GM12872 (cell line): ENCODE results near the gene C22orf31.

Experiments used
- CTCF ChIP-seq: IDR thresholded peaks from 3 replicates; pipeline ENCODE4 v1.5.1; 2011; ENCODE audit warnings: low read depth, mild to moderate bottlenecking, low read length, moderate library complexity; ENCODE audit not compliant: insufficient read depth

C22orf31 gene

DNA sequence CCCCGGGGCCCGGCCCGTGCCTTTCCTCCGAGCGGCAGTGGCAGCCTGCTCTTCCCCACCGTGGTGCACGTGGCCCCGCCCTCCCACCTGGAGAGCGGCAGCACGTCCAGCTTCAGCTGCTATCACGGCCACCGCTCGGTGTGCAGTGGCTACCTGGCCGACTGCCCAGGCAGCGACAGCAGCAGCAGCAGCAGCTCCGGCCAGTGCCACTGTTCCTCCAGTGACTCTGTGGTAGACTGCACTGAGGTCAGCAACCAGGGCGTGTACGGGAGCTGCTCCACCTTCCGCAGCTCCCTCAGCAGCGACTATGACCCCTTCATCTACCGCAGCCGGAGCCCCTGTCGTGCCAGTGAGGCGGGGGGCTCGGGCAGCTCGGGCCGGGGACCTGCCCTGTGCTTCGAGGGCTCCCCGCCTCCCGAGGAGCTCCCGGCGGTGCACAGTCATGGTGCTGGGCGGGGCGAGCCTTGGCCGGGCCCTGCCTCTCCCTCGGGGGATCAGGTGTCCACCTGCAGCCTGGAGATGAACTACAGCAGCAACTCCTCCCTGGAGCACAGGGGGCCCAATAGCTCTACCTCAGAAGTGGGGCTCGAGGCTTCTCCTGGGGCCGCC, 11.9 kb downstream of the C22orf31 start:
- TF ChIP-seq CTCF: no peak

DNA sequence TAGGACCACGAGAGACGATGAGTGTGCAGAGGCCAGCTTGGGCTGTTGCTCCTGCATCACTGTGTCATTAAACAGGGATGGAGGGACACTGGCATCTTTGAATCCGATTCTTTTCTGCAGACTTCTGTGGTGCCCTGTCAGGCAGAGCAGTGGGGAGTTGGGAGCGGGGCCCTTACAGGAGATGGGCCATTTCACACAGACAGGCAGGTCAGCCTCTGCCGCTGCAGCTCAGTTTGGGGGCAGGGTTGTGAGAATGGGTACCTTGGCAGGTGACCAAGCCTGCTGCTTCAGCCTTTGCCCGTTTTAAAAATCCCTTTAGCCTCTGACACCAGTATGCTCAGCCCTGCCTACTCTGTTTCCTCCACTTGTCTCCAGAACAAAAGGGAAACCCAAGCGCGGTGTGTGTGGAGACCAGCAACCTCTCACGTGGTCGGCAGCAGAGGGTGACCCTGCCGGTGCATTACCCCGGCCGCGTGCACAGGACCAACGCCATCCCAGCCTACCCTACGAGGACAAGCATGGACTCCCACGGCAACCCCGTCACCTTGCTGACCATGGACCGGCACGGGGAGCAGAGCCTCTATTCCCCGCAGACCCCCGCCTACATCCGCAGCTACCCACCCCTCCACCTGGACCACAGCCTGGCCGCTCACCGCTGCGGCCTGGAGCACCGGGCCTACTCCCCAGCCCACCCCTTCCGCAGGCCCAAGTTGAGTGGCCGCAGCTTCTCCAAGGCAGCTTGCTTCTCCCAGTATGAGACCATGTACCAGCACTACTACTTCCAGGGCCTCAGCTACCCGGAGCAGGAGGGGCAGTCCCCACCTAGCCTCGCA, 12.6 kb downstream of the C22orf31 start:
- no peak for TF ChIP-seq CTCF

DNA sequence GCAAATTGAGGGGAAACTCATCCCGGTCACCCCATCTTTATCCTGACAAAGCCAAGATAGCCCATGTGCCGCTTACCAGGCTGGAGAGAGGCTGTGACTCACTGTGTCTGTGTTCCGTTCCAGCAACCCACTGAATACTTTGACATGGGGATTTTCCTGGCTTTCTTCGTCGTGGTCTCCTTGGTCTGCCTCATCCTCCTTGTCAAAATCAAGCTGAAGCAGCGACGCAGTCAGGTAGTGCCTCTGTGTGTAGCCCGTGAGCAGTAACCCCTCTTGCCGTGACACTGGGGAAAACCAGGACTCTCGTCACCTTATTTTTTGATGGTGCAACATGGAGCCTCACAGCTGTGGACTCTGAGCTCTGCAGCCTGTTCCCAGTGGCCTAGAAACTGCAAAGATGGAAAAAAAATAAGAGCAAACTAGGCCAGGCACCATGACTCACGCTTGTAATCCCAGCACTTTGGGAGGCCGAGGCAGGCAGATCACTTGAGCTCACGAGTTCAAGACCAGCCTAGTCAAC, 16.9 kb downstream of the C22orf31 start:
- TF ChIP-seq CTCF: no peak

DNA sequence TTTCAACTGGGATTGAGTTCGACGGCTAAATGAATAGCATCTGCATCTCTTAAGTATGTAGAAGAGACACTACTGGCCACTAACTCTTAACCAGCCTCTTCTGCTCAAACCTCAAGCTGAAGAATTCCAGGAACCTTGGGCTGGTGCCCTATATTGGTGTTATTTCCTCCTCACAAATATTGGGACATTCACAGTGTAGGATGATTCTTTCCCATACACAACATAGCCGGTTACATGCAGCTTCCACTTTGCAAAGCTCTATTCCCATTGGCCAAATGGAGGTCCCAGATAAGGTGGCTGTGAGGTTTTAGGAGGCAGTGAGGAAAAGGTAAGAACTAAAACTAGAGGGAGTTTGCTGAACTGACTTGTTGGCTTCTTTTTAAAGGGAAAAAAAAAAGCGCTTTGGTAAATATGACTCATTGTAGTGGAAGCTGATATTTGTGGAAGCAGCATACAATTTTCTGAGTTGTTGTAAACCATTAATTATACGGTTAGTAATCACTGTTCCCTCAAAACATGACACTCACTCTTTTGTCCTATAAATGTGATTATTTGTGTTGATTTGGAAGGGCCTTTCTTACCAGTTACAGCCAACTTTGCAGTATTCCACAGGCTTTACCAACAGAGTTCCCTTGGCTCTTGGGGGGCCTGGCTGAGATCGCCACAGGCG, 17.6 kb downstream of the C22orf31 start:
- no peak for TF ChIP-seq CTCF

GRCh38 chr22:29041408-29041807, 20.2 kb downstream of the C22orf31 start:
- TF ChIP-seq CTCF: no peak

GRCh38 chr22:29040385-29041275, 21.0 kb downstream of the C22orf31 start:
- TF ChIP-seq CTCF: peak; percentile 97

DNA sequence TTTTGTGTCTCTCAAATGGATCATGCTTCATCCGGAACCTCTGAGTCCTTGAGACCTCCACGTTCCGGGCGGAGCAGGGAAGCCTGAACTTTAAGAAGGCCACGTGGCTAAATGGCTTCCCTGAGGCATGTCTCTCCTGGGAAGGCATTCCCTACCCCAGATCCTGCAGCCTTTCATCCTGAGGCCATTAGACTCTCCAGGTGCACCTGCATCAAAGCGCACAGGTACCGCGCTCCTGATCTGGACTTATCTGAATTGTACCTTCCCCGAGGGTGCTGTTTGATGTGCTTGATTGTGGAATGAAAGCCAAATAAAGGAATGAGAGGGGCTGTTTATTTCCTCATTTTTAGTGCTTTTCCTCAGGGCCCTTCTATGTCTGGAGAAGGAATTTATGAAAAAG, 22.5 kb downstream of the C22orf31 start:
- TF ChIP-seq CTCF: no peak
